Neural crest cell (in vitro differentiated cells): ENCODE results near the gene VWA8. TPM values are rescaled to one million over a fixed set of nuclear protein-coding genes. Genes with fewer than 3 reads are reported as not detected.
A peak's percentile ranks its signal among the peaks of the same experiment; 100 is the strongest.

Experiments used
- DNase-seq: peaks from one replicate; pipeline ENCODE4 v3.0.0; 2021; ENCODE audit warnings: low read depth, mixed read lengths, low spot score
- H3K27ac Mint-ChIP-seq: one replicate; pipeline ENCODE4 v1.8.0; 2021; ENCODE audit warnings: mild to moderate bottlenecking, mixed read lengths; ENCODE audit not compliant: unreplicated experiment
- H3K27me3 Mint-ChIP-seq: 2 replicates; pipeline ENCODE4 v1.8.0; 2021; ENCODE audit warnings: low read depth, mild to moderate bottlenecking, mixed read lengths
- H3K36me3 Mint-ChIP-seq: 2 replicates; pipeline ENCODE4 v1.8.0; 2021; ENCODE audit warnings: low read depth, mild to moderate bottlenecking, mixed read lengths
- H3K4me1 Mint-ChIP-seq: 2 replicates; pipeline ENCODE4 v1.8.0; 2021; ENCODE audit warnings: mixed read lengths
- H3K4me3 Mint-ChIP-seq: one replicate; pipeline ENCODE4 v1.8.0; 2021; ENCODE audit warnings: mild to moderate bottlenecking, mixed read lengths
- H3K9me3 Mint-ChIP-seq: 2 replicates; pipeline ENCODE4 v1.8.0; 2021; ENCODE audit warnings: mixed read lengths
- total RNA-seq: library from RNA; stranded (reverse); gene quantifications from 2 replicates; pipeline ENCODE4 v1.2.1, GENCODE V29; 2021
- TF ChIP-seq, protein P1 (sequence below): fragments of 200-600 bp; sonication (generic); conservative IDR thresholded peaks from 2 replicates; pipeline ENCODE4 v1.5.0; 2021; ENCODE audit warnings: antibody characterized with exemption, mild to moderate bottlenecking

The VWA8 gene
- total RNA-seq, 1 donor from 2014 or later = 19.5 TPM

DNA sequence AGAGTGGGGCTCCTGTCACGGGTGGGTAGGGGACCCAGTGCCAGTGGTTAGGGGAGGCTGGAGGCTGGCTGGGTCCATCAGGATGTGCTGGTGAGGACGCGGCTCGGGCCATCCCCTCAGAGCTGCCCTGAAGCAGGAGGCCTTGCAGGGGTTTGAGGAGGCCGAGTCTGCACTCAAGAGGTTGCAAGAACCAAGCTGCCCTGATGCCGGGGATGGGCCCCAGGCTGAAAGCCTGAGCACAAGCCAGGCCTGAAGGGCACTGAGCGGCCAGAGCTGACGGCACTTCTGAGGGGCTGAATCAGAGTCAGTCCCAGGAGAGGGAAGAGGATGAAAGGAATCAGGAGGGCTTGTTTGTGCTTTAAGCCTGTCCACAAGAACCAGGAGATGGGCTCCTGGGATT is 410.6 kb downstream of the VWA8 start:
- no peak overlapping the region for H3K4me3 Mint-ChIP-seq
- TF ChIP-seq, protein P1, sequence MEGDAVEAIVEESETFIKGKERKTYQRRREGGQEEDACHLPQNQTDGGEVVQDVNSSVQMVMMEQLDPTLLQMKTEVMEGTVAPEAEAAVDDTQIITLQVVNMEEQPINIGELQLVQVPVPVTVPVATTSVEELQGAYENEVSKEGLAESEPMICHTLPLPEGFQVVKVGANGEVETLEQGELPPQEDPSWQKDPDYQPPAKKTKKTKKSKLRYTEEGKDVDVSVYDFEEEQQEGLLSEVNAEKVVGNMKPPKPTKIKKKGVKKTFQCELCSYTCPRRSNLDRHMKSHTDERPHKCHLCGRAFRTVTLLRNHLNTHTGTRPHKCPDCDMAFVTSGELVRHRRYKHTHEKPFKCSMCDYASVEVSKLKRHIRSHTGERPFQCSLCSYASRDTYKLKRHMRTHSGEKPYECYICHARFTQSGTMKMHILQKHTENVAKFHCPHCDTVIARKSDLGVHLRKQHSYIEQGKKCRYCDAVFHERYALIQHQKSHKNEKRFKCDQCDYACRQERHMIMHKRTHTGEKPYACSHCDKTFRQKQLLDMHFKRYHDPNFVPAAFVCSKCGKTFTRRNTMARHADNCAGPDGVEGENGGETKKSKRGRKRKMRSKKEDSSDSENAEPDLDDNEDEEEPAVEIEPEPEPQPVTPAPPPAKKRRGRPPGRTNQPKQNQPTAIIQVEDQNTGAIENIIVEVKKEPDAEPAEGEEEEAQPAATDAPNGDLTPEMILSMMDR = no peak
- peaks cover 51% of the 10 kb centered on the region for H3K4me1 Mint-ChIP-seq
- no peaks in the 10 kb centered on the region for H3K36me3 Mint-ChIP-seq
- DNase-seq = no peak
- H3K27me3 Mint-ChIP-seq = no peaks in the 10 kb centered on the region
- no peak overlapping the region for H3K27ac Mint-ChIP-seq
- no peaks in the 10 kb centered on the region for H3K9me3 Mint-ChIP-seq

DNA sequence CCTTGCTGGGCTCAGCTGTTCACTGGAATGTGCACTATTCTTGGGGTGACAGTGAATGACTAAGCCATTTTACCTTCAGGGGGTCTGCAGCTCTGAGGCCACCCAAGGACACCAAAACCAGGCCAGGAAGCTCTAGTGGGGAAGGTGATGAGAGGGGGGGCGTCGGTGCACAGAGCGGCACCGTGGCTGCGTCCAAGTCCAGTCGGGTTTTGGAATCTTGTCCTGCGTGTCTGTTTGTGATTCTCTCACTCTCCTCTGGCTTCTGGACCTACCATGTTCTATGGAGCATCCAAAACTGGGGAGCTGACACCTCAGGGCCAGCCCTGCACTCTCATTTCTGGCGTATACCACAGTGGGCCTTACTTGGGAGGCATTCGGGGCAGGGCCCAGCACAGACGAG is 411.4 kb downstream of the VWA8 start:
- TF ChIP-seq, protein P1 = no peak
- Mint-ChIP-seq H3K27me3 (no peaks in the 10 kb centered on the region), H3K36me3 (no peaks in the 10 kb centered on the region), H3K9me3 (no peaks in the 10 kb centered on the region), H3K4me3 (peak overlapping the region; percentile 73), H3K27ac (no peak overlapping the region), H3K4me1 (peaks cover 57% of the 10 kb centered on the region)
- DNase-seq = no peak

DNA sequence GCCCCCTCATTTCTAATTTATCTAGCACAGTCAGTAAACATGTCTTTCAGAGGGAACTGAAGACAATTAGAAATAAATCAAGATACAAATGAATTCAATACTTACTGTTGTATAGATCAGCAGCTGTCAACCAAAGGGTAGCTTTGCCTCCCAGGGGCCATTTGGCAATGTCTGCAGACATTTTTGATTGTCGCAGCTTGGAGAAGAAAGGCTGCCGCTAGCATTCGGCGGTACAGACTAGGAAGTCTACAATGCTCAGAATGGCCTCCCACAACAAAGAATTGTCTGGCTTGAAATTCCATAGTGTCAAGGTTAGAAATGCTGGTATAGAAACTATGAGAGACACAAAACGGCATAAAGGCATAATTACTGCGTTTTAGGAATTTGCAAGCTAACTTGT is 412.0 kb downstream of the VWA8 start:
- Mint-ChIP-seq H3K36me3 (peaks cover 4% of the 10 kb centered on the region), H3K4me1 (peaks cover 61% of the 10 kb centered on the region), H3K27ac (peak overlapping the region; percentile 45), H3K27me3 (no peaks in the 10 kb centered on the region), H3K4me3 (peak overlapping the region; percentile 73), H3K9me3 (peaks cover 4% of the 10 kb centered on the region)
- DNase-seq = no peak
- TF ChIP-seq, protein P1 = no peak

DNA sequence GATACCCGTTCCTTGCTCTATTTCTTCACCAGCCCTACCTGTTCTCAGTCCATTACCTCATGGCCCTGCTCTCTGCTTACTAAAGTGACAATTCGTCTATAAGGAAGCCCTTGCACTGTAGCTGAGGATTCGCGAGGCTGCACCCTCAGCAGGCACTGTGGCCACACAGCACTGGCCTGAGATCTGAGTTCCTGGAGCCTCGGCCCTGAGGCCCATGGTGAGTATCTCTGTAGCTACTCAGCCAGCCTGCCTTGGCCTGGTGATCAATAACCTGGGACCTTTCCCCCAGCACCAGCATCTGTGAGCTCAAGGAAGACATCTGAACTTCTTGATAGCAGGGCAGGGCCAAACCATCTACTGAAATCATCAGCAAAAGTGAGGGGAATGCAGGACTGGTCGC is 412.9 kb downstream of the VWA8 start:
- TF ChIP-seq, protein P1 = no peak
- H3K9me3 Mint-ChIP-seq = peaks cover 8% of the 10 kb centered on the region
- H3K4me1 Mint-ChIP-seq = peaks cover 66% of the 10 kb centered on the region
- H3K4me3 Mint-ChIP-seq = peak overlapping the region; percentile 63
- H3K27ac Mint-ChIP-seq = peak overlapping the region; percentile 69
- no peak for DNase-seq
- peaks cover 8% of the 10 kb centered on the region for H3K36me3 Mint-ChIP-seq
- H3K27me3 Mint-ChIP-seq = no peaks in the 10 kb centered on the region

DNA sequence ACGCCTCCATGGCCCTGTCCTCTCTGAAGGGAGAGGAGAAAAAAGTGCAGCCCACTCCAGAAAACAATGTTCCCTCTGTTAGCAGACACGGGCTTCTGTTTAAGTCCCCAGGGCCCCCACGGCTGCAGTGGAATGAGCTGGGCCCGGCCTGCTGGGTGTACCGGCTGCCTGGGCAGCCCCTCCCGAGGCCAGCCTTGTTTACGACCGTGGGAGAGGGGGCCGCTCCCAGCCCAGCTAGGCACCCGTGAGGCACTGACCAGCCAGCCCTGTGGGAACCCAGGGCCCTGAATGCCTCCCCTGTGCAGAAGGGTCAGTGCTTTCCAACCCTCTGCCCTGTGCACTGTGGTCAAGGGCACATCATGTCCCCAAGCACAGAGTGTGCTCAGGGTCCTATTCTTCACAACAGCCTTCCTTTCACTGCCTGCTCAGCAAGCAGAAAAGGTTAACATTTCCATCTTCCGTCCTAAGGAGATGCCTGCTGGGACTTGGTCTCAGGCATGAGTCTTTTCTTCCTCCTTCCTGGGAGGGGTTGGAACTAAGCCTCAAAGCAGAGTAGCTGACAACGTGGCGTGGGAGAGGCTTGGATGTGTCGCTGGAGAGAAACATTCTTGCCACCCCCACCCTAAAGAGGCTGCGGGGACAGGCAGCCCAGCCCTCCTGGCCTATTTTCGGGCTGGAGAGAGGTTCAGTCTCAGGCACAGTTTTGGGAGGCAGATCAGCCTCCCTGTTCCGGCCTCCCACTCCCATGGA is 413.5 kb downstream of the VWA8 start:
- Mint-ChIP-seq H3K4me3 (peak overlapping the region; percentile 63), H3K27me3 (no peaks in the 10 kb centered on the region), H3K9me3 (peaks cover 8% of the 10 kb centered on the region), H3K36me3 (peaks cover 8% of the 10 kb centered on the region), H3K4me1 (peaks cover 66% of the 10 kb centered on the region), H3K27ac (peak overlapping the region; percentile 85)
- TF ChIP-seq, protein P1 = no peak
- DNase-seq = peak; percentile 52
